Measurements from ENCODE around the gene TNFAIP8L2. TPM values are rescaled to one million over a fixed set of nuclear protein-coding genes. Genes with fewer than 3 reads are reported as not detected.
A peak's percentile ranks its signal among the peaks of the same experiment; 100 is the strongest.

Gene TNFAIP8L2
- total and polyA plus RNA-seq, 2 experiments from 2014 or later, result 0.20 to 0.45 TPM

GRCh38 chr1:151128800-151129199 lies 27.6 kb upstream of the TNFAIP8L2 start:
- peak in 1 of 2 donors; percentile 75 for DNase-seq (ENCODE audit: low read depth in 1 of 2, low spot score in 1 of 2)
- TF ChIP-seq, protein P1, sequence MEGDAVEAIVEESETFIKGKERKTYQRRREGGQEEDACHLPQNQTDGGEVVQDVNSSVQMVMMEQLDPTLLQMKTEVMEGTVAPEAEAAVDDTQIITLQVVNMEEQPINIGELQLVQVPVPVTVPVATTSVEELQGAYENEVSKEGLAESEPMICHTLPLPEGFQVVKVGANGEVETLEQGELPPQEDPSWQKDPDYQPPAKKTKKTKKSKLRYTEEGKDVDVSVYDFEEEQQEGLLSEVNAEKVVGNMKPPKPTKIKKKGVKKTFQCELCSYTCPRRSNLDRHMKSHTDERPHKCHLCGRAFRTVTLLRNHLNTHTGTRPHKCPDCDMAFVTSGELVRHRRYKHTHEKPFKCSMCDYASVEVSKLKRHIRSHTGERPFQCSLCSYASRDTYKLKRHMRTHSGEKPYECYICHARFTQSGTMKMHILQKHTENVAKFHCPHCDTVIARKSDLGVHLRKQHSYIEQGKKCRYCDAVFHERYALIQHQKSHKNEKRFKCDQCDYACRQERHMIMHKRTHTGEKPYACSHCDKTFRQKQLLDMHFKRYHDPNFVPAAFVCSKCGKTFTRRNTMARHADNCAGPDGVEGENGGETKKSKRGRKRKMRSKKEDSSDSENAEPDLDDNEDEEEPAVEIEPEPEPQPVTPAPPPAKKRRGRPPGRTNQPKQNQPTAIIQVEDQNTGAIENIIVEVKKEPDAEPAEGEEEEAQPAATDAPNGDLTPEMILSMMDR (IDR thresholded peaks at IDR 0.05; ENCODE audit: low read depth, low read length), result no peak
- Histone ChIP-seq H3K27me3 (peaks cover 12% of the 10 kb centered on the region), H3K4me1 (ENCODE audit: low read depth) (peaks cover 14% of the 10 kb centered on the region), H3K9me3 (ENCODE audit: low read depth) (no peaks in the 10 kb centered on the region), H3K27ac (no peak overlapping the region), H3K36me3 (no peaks in the 10 kb centered on the region), H3K4me3 (no peak overlapping the region)

GRCh38 chr1:151130987-151131586 lies 25.4 kb upstream of the TNFAIP8L2 start:
- Histone ChIP-seq H3K27me3 (peaks cover 12% of the 10 kb centered on the region), H3K36me3 (peaks cover 5% of the 10 kb centered on the region), H3K9me3 (ENCODE audit: low read depth) (no peaks in the 10 kb centered on the region), H3K4me1 (ENCODE audit: low read depth) (peaks cover 10% of the 10 kb centered on the region), H3K27ac (no peak overlapping the region), H3K4me3 (peak overlapping the region; percentile 10)
- TF ChIP-seq, protein P1 (IDR thresholded peaks at IDR 0.05; ENCODE audit: low read depth, low read length), result peak; percentile 8
- DNase-seq (ENCODE audit: low read depth in 1 of 2, low spot score in 1 of 2), result peak; percentile 87 to 96

- Histone ChIP-seq H3K27me3 (peaks cover 12% of the 10 kb centered on the region), H3K4me1 (ENCODE audit: low read depth) (peaks cover 8% of the 10 kb centered on the region), H3K36me3 (peaks cover 10% of the 10 kb centered on the region), H3K27ac (no peak overlapping the region), H3K4me3 (peak overlapping the region; percentile 10), H3K9me3 (ENCODE audit: low read depth) (no peaks in the 10 kb centered on the region)
- TF ChIP-seq, protein P1 (IDR thresholded peaks at IDR 0.05; ENCODE audit: low read depth, low read length), result no peak
- DNase-seq (ENCODE audit: low read depth in 1 of 2, low spot score in 1 of 2), result peak in 1 of 2 donors; percentile 52
Observed at GRCh38 chr1:151131701-151132334, 24.6 kb upstream of the TNFAIP8L2 start.

DNA sequence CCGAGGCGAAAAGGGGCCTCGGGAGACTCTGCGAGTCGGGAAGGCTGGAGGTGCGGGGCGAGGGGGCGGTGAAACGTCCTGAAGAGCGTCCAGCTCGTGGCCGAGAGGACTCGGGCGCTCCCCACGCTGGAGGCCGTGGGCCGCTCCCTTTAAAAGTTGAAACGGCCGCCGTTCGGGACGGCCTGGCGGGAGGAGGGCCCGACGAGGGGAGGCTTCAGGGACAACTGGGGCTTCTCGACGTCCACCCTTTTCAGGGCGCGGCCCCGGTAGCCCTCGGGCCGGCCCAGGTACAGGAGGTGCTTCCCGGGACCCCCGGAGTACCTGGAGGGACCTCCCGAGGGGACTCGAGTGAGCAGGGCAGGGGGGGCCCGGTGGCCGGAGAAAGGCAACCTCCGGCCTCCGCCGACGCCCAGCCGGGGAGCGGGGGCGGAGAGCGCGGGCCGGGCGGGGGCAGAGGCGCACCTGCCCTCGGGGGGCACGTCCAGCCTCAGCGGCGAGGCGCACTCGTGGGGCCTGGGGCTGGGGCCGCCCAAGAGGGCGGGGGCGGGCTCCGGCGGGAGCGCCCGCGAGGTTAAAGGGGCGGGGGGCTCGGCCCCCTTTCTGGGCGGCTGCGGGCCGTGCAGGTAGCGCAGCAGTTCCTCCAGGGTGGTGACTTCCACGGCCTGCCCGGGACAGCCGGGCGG lies 24.0 kb upstream of the TNFAIP8L2 start:
- Histone ChIP-seq H3K27me3 (peaks cover 12% of the 10 kb centered on the region), H3K4me3 (no peak overlapping the region), H3K27ac (no peak overlapping the region), H3K4me1 (ENCODE audit: low read depth) (peaks cover 8% of the 10 kb centered on the region), H3K9me3 (ENCODE audit: low read depth) (no peaks in the 10 kb centered on the region), H3K36me3 (peaks cover 11% of the 10 kb centered on the region)
- DNase-seq (ENCODE audit: low read depth in 1 of 2, low spot score in 1 of 2), result no peak
- TF ChIP-seq, protein P1 (IDR thresholded peaks at IDR 0.05; ENCODE audit: low read depth, low read length), result no peak

DNA sequence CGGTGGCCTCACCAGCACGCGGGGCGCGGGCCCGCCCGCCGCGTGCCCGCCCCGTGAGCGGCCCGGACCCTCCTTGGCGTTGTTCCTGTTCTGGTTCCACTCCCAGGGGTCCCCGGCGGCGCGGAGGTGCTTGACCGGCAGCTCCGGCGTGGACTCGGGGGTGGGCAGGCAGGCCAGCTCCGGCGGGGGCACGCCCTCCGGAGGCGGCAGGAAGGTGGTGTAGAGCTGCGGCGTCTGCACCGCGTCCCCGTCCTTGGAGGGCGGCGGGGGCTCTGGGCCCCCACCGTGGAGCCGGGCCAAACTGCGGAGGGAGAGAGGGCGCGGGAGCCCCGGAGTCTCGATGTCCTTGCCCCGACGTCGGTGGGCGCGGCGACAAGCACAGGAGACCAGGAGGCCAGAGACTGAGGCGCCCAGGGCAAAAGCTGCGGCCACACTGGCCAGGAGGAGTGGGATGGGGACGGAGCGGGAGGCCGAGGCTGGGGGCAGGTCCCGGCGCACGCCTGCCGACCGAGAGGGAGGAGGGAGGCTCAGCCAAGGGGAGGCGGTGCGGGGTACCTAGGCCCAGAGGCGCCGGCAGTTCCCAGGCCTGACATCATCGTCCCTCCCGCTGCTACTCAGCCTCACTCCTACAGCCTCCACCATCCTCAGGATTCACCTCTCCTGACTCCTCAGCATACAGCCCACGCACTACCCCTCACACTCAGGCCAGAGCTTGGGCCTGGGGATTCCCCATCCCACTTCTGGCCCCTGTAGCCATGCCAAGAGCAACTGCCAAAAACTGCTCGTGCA lies 23.2 kb upstream of the TNFAIP8L2 start:
- Histone ChIP-seq H3K27ac (no peak overlapping the region), H3K4me3 (no peak overlapping the region), H3K9me3 (ENCODE audit: low read depth) (no peaks in the 10 kb centered on the region), H3K27me3 (peaks cover 12% of the 10 kb centered on the region), H3K36me3 (peaks cover 11% of the 10 kb centered on the region), H3K4me1 (ENCODE audit: low read depth) (peaks cover 8% of the 10 kb centered on the region)
- TF ChIP-seq, protein P1 (IDR thresholded peaks at IDR 0.05; ENCODE audit: low read depth, low read length), result no peak
- DNase-seq (ENCODE audit: low read depth in 1 of 2, low spot score in 1 of 2), result peak in 1 of 2 donors; percentile 14
